MCF 10A (cell line): ENCODE measurements around the gene PDCD10. TPM values are rescaled to one million over a fixed set of nuclear protein-coding genes. Genes with fewer than 3 reads are reported as not detected.

Experiments
- BruUV-seq: library from RNA; stranded (reverse); fragments of 400-500 nt; replicated peaks from 2 replicates; lab custom pipeline; 2021; lab: Mats Ljungman, UMichigan
- CTCF ChIA-PET: fragments of 300-600 bp; sonication (Branson Sonifier 250); formaldehyde crosslinking; extraction: SDS; loops from one replicate; lab custom pipeline; 2021; ENCODE audit warnings: antibody characterized with exemption, inconsistent platforms; lab: Yijun Ruan, JAX
- POLR2A ChIA-PET: fragments of 300-600, 350-650 bp; sonication (Branson Sonifier 250); formaldehyde crosslinking; extraction: SDS; loops from one replicate; lab custom pipeline; 2020; ENCODE audit warnings: antibody characterized with exemption, inconsistent platforms; lab: Yijun Ruan, JAX
- DNase-seq: peaks from one replicate; pipeline ENCODE4 v3.0.0-alpha.2; 2018; ENCODE audit not compliant: unreplicated experiment
- H3K27ac Mint-ChIP-seq: one replicate; pipeline ENCODE4 v1.8.0; 2022; ENCODE audit warnings: mild to moderate bottlenecking, low read depth, mixed read lengths; ENCODE audit not compliant: unreplicated experiment
- H3K27me3 Mint-ChIP-seq: one replicate; pipeline ENCODE4 v1.8.0; 2022; ENCODE audit warnings: mixed read lengths; ENCODE audit not compliant: insufficient read depth, unreplicated experiment
- H3K36me3 Mint-ChIP-seq: one replicate; pipeline ENCODE4 v1.8.0; 2022; ENCODE audit warnings: mild to moderate bottlenecking, moderate library complexity, mixed read lengths; ENCODE audit not compliant: insufficient read depth, unreplicated experiment
- H3K4me1 Mint-ChIP-seq: one replicate; pipeline ENCODE4 v1.8.0; 2022; ENCODE audit warnings: mixed read lengths; ENCODE audit not compliant: insufficient read depth, unreplicated experiment
- H3K4me3 Mint-ChIP-seq: one replicate; pipeline ENCODE4 v1.8.0; 2022; ENCODE audit warnings: mild to moderate bottlenecking, moderate library complexity, mixed read lengths; ENCODE audit not compliant: unreplicated experiment
- H3K9me3 Mint-ChIP-seq: one replicate; pipeline ENCODE4 v1.8.0; 2022; ENCODE audit warnings: mixed read lengths; ENCODE audit not compliant: unreplicated experiment
- CTCF ChIP-seq: fragments of 200-600 bp; IDR thresholded peaks from one replicate; pipeline ENCODE4 v1.8.0; 2022; ENCODE audit warnings: antibody characterized with exemption, mild to moderate bottlenecking; ENCODE audit not compliant: unreplicated experiment
- intact Hi-C: fragments of 100-400 bp; cut with micrococcal nuclease; formaldehyde crosslinking; loops from 2 replicates; pipeline ENCODE4 v1.14.1; 2022
- total RNA-seq: library from RNA; stranded (reverse); gene quantifications from 2 replicates; pipeline ENCODE4 v1.2.3, GENCODE V29; 2022

Gene PDCD10
- total RNA-seq, 1 experiment from 2014 or later: 63.3 TPM

- no TSS peak for BruUV-seq
- H3K4me1 Mint-ChIP-seq: no peaks in the 10 kb centered on the region
Measured at GRCh38 chr3:167762296-167762695, 27.6 kb upstream of the PDCD10 start.

GRCh38 chr3:167761302-167761701, 26.6 kb upstream of the PDCD10 start:
- no peak for TF ChIP-seq CTCF
- ChIA-PET CTCF (interaction anchor here (0.6 kb wide), 1 partner anchor 92 kb away, joined by 3 read pairs; no protein-coding TSS in a partner anchor), POLR2A (interaction anchor here (3.2 kb wide), 1 partner anchor 25 kb away, joined by 7 read pairs; the partner anchor contains the start of gene SERPINI1)
- Mint-ChIP-seq H3K27me3 (no peaks in the 10 kb centered on the region), H3K9me3 (no peaks in the 10 kb centered on the region), H3K36me3 (no peaks in the 10 kb centered on the region), H3K27ac (no peak overlapping the region), H3K4me1 (no peaks in the 10 kb centered on the region), H3K4me3 (no peak overlapping the region)
- intact Hi-C loops: no loop called here
- DNase-seq: no peak
- no TSS peak for BruUV-seq

More at GRCh38 chr3:167762296-167762695, 27.6 kb upstream of the PDCD10 start:
- ChIA-PET POLR2A (interaction anchor here (0.7 kb wide), 1 partner anchor 14 kb away, joined by 7 read pairs; no protein-coding TSS in a partner anchor), CTCF (interaction anchor here (0.6 kb wide), 2 partner anchors 100 to 1102 kb away, joined by 3 to 5 read pairs; no protein-coding TSS in a partner anchor)
- Mint-ChIP-seq H3K27ac (no peak overlapping the region), H3K9me3 (no peaks in the 10 kb centered on the region), H3K4me3 (no peak overlapping the region), H3K27me3 (no peaks in the 10 kb centered on the region), H3K36me3 (no peaks in the 10 kb centered on the region)
- TF ChIP-seq CTCF: no peak
- intact Hi-C loops: no loop called here
- no peak for DNase-seq

DNA sequence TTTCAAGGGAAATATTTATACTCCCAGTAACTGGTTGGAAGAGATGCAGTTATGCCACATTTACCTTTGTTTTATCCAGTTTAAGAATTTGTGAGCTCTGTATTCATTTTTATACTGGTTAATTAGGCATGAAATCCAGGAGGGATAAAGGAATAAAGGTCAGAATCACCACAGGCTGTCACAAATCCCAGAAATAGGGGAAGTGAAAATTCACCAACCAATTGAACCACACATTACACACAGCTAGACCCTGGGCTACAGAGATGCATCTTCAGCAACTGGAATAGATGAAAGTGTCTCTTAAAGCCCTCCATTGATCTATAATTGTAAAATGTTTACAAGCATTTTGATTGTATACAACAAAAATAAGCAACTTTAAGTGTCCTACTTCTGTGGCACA, 19.4 kb upstream of the PDCD10 start:
- CTCF ChIA-PET: interaction anchor here (1.3 kb wide), 1 partner anchor 13 kb away, joined by 3 read pairs; no protein-coding TSS in a partner anchor
- DNase-seq: no peak
- Mint-ChIP-seq H3K9me3 (no peaks in the 10 kb centered on the region), H3K4me3 (no peak overlapping the region), H3K36me3 (no peaks in the 10 kb centered on the region), H3K27ac (no peak overlapping the region), H3K27me3 (no peaks in the 10 kb centered on the region), H3K4me1 (no peaks in the 10 kb centered on the region)
- POLR2A ChIA-PET: interaction anchor here (0.6 kb wide), 1 partner anchor 19 kb away, joined by 3 read pairs; no protein-coding TSS in a partner anchor
- intact Hi-C loops: no loop called here
- TF ChIP-seq CTCF: no peak
- BruUV-seq: no TSS peak

- CTCF ChIA-PET: interaction anchor here (0.6 to 1.6 kb wide), 2 partner anchors 9 to 132 kb away, joined by 4 read pairs; no protein-coding TSS in a partner anchor
- no TSS peak for BruUV-seq
- no peak for TF ChIP-seq CTCF
- no peaks in the 10 kb centered on the region for H3K36me3 Mint-ChIP-seq
- H3K27me3 Mint-ChIP-seq: no peaks in the 10 kb centered on the region
- intact Hi-C loops: no loop called here
- no peaks in the 10 kb centered on the region for H3K9me3 Mint-ChIP-seq
- no peak overlapping the region for H3K27ac Mint-ChIP-seq
- no peak overlapping the region for H3K4me3 Mint-ChIP-seq
- H3K4me1 Mint-ChIP-seq: no peaks in the 10 kb centered on the region
- no peak for DNase-seq
- POLR2A ChIA-PET: interaction anchor here (0.8 to 3.0 kb wide), 3 partner anchors 11 to 27 kb away, joined by 3 to 19 read pairs (median 3); partner anchors contain the start of gene SERPINI1
Measured at GRCh38 chr3:167750272-167750971, 15.7 kb upstream of the PDCD10 start.
